GM18907 (cell line): Measurements from ENCODE around the gene IQCF2.
"Not testable (repeated sequence)": the region's sequence is repeated elsewhere in the genome, so short reads cannot be mapped to it uniquely, and the experiment has no call there.

Experiments
- ATAC-seq: cut with Tn5 transposase; IDR thresholded peaks from one replicate; pipeline ENCODE4 v1.9.1; 2021; ENCODE audit warnings: mild to moderate bottlenecking, moderate library complexity; ENCODE audit not compliant: unreplicated experiment

The IQCF2 gene

GRCh38 chr3:51860703-51861665, at the start of gene IQCF2:
Gene IQCF2, plus strand, starts transcription at chr3:51861615. Its CDS starts 52 bp downstream, at chr3:51861667.
- no peak for ATAC-seq

- ATAC-seq: no peak
Observed at GRCh38 chr3:51813539-51813938, 47.9 kb upstream of the IQCF2 start.

GRCh38 chr3:51814034-51814433, 47.4 kb upstream of the IQCF2 start:
- no peak for ATAC-seq

GRCh38 chr3:51815614-51816013, 45.8 kb upstream of the IQCF2 start:
- no peak for ATAC-seq

- no peak for ATAC-seq
Observed at GRCh38 chr3:51816723-51817122, 44.7 kb upstream of the IQCF2 start.

- no peak for ATAC-seq
Observed at GRCh38 chr3:51817375-51817774, 44.0 kb upstream of the IQCF2 start.

GRCh38 chr3:51819151-51819550, 42.3 kb upstream of the IQCF2 start:
- no peak for ATAC-seq

GRCh38 chr3:51819709-51820406, 41.6 kb upstream of the IQCF2 start:
- ATAC-seq: no peak

- no peak for ATAC-seq
Observed at GRCh38 chr3:51828297-51828696, 33.1 kb upstream of the IQCF2 start.

GRCh38 chr3:51830345-51830744, 31.1 kb upstream of the IQCF2 start:
- ATAC-seq: no peak

- no peak for ATAC-seq
Observed at GRCh38 chr3:51830836-51831385, 30.5 kb upstream of the IQCF2 start.

- no peak for ATAC-seq
Observed at GRCh38 chr3:51836606-51837005, 24.8 kb upstream of the IQCF2 start.

GRCh38 chr3:51845129-51845528, 16.3 kb upstream of the IQCF2 start:
- ATAC-seq: no peak

GRCh38 chr3:51855411-51855810, 6.0 kb upstream of the IQCF2 start:
- not testable (repeated sequence) for ATAC-seq

- ATAC-seq: no peak
Observed at GRCh38 chr3:51862886-51863285, 1.5 kb downstream of the IQCF2 start.

- ATAC-seq: not testable (repeated sequence)
Observed at GRCh38 chr3:51868896-51869295, 7.5 kb downstream of the IQCF2 start.

- ATAC-seq: no peak
Observed at GRCh38 chr3:51869304-51869703, 7.9 kb downstream of the IQCF2 start.

GRCh38 chr3:51873253-51873766, 11.9 kb downstream of the IQCF2 start:
- ATAC-seq: no peak

- ATAC-seq: no peak
Observed at GRCh38 chr3:51873876-51874275, 12.5 kb downstream of the IQCF2 start.

GRCh38 chr3:51874411-51874810, 13.0 kb downstream of the IQCF2 start:
- ATAC-seq: no peak

GRCh38 chr3:51874889-51875288, 13.5 kb downstream of the IQCF2 start:
- ATAC-seq: no peak
